ENCODE results near the gene SUCO. TPM values are rescaled to one million over a fixed set of nuclear protein-coding genes. Genes with fewer than 3 reads are reported as not detected.
"Not testable (repeated sequence)": the region's sequence is repeated elsewhere in the genome, so short reads cannot be mapped to it uniquely, and the experiment has no call there.

SUCO gene
- total RNA-seq, 1 donor from 2014 or later = 15.9 TPM

DNA sequence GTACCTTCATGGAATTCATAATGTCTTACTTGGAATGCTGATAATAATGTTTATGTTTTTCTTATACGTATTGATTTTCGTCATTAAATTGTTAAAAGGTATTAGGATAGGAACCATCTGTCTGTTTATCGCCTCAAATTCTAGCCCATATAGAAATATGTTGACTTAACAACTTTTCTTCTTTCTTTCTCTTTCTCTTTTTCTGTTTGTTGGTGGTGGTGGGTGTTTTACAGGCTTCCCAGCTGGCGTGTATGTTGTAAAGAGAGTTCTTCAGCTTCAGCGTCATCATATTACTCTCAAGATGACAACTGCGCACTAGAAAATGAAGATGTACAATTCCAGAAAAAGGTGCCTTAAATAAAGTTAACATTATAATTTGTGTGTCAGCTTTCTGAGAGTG is 18.3 kb downstream of the SUCO start:
- intact Hi-C loops (cut with DNase I) = no loop called here
- DNase-seq = no peak

DNA sequence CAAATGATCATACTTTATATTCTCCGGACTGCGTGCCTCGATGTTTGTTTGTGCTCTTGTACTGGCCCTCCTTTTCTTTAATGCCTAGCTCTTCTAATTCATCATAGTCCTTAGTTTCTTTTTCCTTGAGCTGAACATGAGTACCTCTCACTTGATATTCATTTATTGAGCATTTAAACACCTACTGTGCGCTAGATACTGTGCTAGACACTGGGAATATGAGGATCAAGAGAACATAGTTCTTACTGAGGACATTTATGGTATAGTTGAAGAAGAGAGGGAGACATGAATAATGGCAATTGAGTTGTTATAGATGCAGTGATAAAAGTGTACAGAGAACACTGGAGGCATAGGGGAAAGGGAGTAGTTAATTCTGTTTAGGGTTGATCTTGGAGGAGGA is 22.0 kb downstream of the SUCO start:
- no peak for DNase-seq
- no peak for ATAC-seq (ENCODE audit: poor library complexity)
- intact Hi-C loops (cut with DNase I) = no loop called here

More for the DNA sequence above, 18.3 kb downstream of the SUCO start:
- ATAC-seq (ENCODE audit: poor library complexity) = no peak

DNA sequence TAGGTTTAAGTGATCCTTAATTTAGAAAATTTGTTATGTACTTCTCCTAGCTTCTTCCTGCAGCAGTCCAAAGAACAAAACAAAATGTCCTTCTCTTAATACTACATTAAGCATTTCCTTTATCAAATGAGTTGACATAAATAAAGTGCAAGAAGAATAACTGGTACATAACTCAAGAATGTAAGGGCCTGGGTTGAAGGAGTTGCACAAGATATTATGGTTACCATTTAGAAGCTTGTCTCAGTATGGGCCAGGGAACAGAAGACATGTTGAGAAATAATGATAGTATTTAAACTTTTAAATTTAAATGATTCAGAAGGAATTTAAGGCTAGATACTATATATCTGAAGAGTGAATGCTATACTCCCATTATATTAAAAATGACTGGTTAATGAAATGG is 23.5 kb downstream of the SUCO start:
- no peak for DNase-seq
- intact Hi-C loops (cut with DNase I) = no loop called here
- no peak for ATAC-seq (ENCODE audit: poor library complexity)

DNA sequence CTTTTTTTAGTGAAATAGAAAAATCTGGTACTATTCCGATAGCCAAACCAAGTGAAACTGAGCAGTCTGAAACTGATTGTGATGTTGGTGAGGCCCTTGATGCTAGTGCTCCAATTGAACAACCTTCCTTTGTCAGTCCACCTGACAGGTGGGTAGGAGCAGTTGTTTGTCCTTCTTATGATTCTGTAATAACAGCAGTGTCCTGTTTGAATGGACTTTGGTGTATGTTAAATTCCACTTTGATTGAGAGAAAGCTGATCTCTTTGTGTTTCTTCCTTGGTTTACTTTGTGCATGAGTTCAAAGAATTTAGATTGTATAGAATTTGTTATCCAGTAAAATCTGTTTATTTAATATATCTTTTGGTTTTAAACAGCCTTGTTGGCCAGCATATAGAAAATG is 24.3 kb downstream of the SUCO start:
- intact Hi-C loops (cut with DNase I) = no loop called here
- no peak for ATAC-seq (ENCODE audit: poor library complexity)
- DNase-seq = no peak

DNA sequence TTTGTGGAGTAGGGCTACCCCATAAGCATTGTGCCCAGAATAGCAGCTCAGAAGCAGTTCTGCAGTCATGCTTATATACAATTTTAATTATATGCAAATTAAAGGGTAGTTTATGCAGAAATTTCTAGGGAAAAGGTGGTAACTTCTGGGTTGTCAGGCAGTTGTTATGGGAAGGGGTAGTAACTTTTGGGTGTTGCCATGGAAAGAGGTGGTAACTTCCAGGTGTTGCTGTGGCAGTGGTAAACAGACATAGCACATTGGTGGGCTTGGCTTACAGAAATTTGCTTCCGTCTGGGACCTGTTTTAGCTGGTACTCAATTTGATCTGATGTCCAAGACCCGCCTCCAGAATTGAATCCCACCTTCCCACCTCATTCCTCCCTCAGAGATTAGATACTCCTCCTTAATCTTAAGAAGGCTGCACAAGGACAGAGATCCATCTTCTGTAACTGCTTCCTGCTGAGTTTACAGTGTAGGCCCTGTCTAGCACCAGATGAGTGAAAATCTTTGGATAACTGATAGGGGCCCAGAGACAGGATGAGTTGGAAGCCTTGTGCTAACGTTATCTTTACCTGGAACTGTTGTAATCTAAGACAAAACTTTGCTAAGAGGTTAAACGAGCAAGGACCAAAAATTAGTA is 26.7 kb downstream of the SUCO start:
- intact Hi-C loops (cut with DNase I) = no loop called here
- DNase-seq (no peak), ATAC-seq (ENCODE audit: poor library complexity) (no peak)

DNA sequence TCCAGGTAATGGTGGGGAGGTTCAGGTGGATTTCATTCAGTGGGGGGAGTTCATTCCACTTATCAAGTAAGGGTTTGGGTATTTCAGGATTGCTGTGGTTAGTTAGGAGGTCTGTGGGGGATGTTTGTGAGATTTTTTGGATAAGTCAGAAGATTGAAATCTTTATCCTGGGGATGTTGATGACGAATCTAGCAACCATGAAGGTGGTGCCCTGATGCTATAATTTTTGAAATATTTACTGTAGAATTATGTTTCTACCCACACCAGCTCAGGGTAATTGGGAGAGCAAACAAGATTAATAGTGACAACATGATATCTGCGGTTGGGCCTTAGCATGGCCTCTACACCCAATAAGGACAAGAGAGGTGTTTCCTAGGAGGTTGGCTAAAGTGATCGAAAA is 28.3 kb downstream of the SUCO start:
- ATAC-seq (ENCODE audit: poor library complexity) = no peak
- DNase-seq = no peak
- intact Hi-C loops (cut with DNase I) = no loop called here

DNA sequence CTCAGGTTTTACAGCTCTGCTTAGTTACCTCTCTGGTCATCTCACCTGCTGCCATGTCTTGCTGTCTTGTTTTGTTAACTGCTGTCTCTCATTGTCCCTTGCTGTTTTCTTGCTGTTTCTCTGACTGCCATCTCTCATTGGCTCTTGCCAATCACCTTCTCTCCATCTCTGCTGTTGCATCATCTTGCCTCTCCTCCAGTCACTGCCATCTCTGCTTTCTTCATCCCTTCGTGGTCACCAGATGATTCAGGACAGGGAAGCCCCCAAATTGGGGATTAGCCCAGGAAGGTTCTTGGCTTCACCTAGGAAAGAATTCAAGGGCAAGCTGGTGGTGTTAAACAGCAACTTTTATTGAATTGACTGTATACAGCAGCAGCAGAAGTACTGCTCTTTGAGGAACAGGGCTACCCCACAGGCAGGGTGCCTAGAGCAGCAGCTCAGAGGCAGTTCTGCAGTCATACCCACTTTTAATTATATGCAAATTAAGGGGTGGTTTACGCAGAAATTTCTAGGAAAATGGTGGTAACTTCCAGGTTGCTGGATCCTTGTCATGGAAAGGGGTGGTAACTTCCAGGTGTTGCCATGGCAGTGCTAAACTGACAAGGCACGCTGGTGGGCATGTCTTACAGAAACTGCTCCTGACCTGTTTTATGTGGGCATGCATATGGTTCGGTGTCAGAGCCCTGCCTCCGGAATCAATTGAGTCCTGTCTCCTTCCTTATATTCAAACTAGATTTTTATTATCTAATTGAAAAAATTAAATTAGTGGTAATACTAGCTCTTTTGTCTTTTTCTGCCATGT is 33.4 kb downstream of the SUCO start:
- intact Hi-C loops (cut with DNase I) = no loop called here
- ATAC-seq (ENCODE audit: poor library complexity) (no peak), DNase-seq (no peak)

DNA sequence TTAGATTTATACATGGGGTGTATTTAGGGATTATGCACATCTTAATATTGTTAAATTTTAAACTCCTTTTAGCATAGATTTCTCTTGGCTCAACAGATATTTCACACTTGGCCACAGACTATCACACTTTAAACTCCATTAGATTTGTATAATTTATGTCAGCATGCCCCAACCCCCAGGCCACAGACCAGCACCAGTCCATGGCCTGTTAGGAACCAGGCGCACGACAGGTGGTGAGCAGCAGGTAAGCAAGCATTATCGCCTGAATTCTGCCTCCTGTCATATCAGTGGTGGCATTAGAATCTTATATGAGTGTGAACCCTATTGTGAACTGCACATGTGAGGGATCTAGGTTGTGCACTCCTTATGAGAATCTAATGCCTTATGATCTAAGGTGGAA is 34.8 kb downstream of the SUCO start:
- no peak for ATAC-seq (ENCODE audit: poor library complexity)

DNA sequence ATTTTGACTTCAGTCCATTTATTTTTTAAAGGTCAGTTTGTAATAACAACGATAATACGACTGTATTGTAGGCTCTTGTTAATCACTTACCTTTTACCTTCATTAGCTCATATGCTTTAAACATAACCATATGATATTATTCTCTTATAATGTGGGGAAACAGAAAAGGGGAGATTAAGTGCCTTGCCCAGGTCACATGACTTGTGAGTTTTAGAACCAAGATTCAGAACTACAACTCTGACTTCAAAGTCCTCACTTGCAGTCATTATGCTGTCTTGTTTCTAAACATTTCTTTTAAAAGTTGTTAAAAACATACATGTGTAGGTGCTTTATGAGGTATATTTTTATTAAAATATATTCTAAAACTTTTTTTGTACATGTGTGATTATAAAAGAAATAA is 41.1 kb downstream of the SUCO start:
- no peak for DNase-seq
- intact Hi-C loops (cut with DNase I) = no loop called here
- no peak for ATAC-seq (ENCODE audit: poor library complexity)

More for the DNA sequence above, 34.8 kb downstream of the SUCO start:
- no peak for DNase-seq
- intact Hi-C loops (cut with DNase I) = no loop called here

DNA sequence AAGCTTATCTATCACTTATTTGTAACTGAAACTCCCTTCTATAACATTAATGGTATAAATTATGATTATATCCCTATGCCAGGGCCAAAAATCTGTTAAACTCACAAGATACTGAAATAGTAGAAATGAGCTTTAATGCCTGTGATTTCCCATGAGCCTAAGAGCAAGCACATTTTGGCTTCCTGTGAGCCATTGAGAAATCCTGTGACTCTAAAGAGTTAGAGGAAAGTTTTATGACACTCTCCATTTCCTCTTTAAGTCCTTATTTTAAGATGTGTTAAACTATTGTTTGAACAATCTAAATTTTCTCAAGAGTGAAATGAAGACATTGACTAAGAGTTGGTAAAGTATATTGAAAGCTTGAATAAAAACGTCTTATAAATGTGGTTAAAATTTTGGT is 45.6 kb downstream of the SUCO start:
- intact Hi-C loops (cut with DNase I) = no loop called here
- DNase-seq (no peak), ATAC-seq (ENCODE audit: poor library complexity) (no peak)

DNA sequence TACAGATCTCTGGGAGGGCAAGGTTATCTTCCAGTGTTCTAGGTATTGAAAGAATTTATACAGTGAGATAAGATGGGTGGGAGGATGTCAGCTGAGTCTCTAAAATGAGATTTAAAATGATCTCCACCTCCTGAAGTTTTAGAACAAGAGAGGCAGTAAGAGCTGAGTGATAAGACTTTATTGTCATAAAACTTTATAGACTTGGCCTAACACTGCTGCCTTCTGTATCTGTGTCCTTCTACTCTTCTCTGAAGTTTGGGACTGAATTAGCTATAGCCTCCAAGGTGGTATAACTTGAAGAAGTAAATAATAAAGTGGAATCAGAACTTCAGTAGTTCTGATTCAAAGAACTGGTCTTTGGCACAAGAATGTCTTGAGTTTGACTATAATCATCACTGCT is 48.3 kb downstream of the SUCO start:
- no peak for ATAC-seq (ENCODE audit: poor library complexity)
- intact Hi-C loops (cut with DNase I) = no loop called here
- DNase-seq = no peak

DNA sequence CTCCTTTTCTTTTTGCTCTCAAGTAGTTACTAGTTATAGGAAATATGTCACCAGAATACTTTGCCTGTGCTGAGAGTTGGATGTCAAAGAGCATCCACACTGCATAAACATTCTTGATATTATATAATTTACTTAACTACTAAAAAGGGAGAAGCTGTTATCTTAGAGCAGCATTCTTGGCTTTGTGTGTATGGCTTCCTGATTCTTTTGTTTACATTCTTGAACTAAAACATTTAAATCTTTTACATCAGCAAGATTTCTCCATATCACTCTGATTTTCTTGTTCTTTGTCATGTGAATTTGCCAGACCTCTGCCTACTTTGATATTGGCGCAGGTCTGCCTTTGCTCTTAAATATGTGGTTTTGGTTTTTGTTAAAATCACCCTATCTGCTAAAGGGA is 48.8 kb downstream of the SUCO start:
- intact Hi-C loops (cut with DNase I) = no loop called here
- DNase-seq (no peak), ATAC-seq (ENCODE audit: poor library complexity) (no peak)

DNA sequence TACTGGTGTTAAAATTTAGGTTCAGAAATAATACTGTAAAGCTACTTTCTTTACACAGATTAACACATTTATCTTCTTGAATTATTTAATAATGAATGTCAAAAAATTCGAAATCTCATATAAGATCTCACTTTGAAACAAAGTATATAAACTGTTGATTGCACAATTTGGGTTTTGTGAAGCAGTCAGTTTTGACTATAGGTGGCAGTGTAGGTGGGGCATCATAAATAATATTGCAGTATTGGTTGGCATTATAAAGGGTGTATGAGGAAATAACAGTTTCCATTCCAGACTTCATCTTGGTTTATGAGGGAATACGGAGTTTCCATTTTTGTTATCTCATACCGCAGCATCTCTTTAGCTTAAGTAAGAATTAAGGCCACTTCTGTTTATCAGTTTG is 49.9 kb downstream of the SUCO start:
- no peak for ATAC-seq (ENCODE audit: poor library complexity)
- intact Hi-C loops (cut with DNase I) = no loop called here
- no peak for DNase-seq

DNA sequence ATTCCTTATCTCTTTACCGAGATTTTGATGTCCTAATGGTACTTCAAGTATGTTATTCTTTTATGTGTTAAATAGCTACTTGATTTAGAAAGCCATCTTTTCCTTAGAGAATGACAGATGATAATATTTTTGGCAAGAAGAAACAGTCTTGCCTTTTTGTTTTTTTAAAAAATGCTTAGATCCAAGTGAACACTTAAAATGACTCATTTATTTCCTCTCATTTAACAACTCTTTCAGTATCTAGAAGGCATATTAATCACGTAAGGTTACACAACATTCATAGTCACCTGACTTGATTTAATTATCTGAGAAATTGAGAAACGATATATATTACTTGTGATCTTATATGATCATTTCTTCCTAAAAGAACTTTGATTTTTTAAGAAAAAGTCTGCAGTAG is 52.4 kb downstream of the SUCO start:
- peak; percentile 36 for ATAC-seq (ENCODE audit: poor library complexity)
- intact Hi-C loops (cut with DNase I) = no loop called here
- DNase-seq = no peak

DNA sequence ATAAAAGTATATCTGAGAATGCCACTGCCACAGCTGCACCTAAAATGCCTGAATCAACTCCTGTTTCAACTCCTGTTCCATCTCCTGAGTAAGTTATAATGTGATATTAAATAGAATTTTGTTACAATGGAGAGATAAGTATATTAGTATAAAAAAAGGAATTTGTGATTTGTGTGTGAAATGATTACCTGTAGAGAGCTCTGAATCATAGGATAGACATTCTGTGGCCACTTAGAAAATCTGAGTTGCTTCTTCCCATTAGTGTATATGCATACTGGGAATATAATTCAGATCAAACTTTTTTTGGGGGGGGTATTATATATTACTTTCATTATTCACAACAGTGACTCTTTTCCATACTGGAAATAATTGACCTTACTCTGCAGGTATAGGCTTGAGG is 52.9 kb downstream of the SUCO start:
- intact Hi-C loops (cut with DNase I) = no loop called here
- DNase-seq = no peak
- no peak for ATAC-seq (ENCODE audit: poor library complexity)

DNA sequence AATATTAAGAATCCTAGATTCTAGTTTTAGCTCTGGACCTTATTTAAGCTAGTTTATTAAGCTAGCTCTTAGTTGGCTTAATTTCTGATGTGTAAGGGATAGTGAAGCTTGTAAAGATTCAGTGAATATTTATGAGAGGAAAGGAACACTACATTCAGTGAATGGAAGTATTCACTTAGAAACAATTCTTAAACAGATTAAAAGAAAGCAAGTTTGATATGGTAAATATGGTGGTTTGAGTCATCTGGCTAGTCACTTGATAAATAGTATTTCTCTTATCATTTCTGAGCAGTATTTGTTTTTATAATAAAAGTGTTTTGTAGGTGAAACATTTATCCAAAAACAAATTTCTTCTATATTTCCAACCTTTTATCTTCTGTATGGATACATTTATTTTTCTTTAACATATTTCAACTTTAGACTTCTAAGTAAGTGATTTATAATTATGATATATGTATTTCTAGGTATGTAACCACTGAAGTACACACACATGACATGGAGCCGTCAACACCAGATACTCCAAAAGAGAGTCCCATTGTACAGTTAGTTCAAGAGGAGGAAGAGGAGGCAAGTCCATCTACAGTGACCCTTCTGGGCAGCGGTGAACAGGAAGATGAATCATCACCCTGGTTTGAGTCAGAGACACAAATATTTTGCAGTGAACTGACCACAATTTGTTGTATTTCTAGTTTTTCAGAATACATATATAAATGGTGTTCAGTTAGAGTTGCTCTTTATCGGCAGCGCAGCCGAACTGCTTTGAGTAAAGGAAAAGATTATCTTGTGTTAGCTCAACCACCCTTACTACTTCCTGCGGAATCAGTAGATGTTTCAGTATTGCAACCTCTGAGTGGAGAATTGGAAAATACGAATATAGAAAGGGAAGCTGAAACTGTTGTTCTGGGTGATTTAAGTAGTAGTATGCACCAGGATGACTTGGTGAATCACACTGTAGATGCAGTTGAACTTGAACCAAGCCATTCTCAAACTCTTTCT is 55.6 kb downstream of the SUCO start:
- ATAC-seq (ENCODE audit: poor library complexity) = no peak

DNA sequence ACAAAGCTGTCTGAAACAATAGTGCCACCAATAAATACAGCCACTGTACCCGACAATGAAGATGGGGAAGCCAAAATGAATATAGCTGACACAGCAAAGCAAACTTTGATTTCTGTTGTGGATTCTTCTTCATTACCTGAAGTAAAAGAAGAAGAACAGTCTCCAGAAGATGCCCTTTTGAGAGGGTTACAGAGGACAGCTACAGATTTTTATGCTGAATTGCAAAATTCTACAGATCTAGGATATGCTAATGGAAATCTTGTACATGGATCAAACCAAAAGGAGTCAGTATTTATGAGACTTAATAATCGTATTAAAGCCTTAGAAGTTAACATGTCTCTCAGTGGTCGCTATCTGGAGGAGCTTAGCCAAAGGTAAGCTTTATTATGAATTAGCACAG is 56.6 kb downstream of the SUCO start:
- no peak for ATAC-seq (ENCODE audit: poor library complexity)
- intact Hi-C loops (cut with DNase I) = no loop called here
- no peak for DNase-seq

More for the DNA sequence above, 55.6 kb downstream of the SUCO start:
- DNase-seq = no peak
- intact Hi-C loops (cut with DNase I) = no loop called here

DNA sequence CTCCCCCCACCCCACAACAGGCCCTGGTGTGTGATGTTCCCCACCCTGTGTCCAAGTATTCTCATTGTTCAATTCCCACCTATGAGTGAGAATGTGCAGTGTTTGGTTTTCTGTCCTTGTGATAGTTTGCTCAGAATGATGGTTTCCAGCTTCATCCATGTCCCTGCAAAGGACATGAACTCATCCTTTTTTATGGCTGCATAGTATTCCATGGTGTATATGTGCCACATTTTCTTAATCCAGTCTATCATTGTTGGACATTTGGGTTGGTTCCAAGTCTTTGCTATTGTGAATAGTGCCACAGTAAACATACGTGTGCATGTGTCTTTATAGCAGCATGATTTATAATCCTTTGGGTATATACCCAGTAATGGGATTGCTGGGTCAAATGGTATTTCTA is 58.5 kb downstream of the SUCO start:
- DNase-seq; ATAC-seq (ENCODE audit: poor library complexity): not testable (repeated sequence)

DNA sequence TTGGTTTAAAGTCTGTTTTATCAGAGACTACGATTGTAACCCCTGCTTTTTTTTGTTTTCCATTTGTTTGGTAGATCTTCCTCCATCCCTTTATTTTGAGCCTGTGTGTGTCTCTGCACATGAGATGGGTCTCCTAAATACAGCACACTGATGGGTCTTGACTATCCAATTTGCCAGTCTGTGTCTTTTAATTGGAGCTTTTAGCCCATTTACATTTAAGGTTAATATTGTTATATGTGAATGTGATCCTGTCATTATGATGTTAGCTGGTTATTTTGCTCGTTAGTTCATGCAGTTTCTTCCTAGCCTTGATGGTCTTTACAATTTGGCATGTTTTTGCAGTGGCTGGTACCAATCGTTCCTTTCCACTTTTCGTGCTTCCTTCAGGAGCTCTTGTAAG is 62.1 kb downstream of the SUCO start:
- intact Hi-C loops (cut with DNase I); ATAC-seq (ENCODE audit: poor library complexity); DNase-seq: not testable (repeated sequence)

More for the DNA sequence above, 58.5 kb downstream of the SUCO start:
- intact Hi-C loops (cut with DNase I) = not testable (repeated sequence)

All from Right ventricle myocardium superior (tissue), 1 donor.